Stimulated activated CD8-positive, alpha-beta memory T cell treated with anti-CD3 and anti-CD28 coated beads, Interleukin-4, amount 100 ng/mL, for 48 hours (primary cell): ENCODE results near the gene ADAMTS5.

Experiments
- DNase-seq: peaks from one replicate; pipeline ENCODE4 v3.0.0-alpha.2; 2020

ADAMTS5 gene

DNA sequence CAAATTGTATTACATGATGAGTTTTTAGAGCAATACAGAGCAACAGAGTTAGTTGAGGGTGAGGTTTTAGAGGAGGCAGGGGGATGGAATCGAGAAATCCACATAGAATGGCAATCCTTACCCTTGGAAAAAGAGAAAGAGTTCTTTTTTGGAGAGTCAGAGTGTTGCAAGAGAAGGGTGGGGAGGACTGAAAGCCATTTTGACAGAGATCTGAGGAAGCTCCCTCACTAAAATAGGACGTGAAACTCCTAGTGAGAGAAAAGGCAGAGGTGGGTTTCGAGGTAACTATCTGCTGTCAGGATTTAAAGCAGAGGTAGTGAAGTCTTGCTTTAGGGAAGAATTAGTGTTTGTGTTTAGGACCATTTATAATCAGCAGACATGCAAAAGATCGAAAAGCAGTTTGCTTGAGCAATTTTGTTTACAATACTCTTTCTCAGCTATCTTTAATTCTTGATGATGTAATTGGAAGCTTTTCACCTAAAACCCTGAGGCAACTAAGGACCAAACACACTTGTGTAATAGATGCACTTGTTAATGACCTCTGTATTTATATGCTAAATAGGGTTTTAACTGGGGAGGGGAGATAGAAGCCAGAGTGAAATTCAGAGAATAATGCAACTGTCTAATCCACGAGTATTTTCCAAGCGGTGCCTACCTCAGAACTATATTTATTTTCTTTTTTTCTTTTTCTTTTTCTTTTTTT, 20.0 kb downstream of the ADAMTS5 start:
- DNase-seq: no peak

DNA sequence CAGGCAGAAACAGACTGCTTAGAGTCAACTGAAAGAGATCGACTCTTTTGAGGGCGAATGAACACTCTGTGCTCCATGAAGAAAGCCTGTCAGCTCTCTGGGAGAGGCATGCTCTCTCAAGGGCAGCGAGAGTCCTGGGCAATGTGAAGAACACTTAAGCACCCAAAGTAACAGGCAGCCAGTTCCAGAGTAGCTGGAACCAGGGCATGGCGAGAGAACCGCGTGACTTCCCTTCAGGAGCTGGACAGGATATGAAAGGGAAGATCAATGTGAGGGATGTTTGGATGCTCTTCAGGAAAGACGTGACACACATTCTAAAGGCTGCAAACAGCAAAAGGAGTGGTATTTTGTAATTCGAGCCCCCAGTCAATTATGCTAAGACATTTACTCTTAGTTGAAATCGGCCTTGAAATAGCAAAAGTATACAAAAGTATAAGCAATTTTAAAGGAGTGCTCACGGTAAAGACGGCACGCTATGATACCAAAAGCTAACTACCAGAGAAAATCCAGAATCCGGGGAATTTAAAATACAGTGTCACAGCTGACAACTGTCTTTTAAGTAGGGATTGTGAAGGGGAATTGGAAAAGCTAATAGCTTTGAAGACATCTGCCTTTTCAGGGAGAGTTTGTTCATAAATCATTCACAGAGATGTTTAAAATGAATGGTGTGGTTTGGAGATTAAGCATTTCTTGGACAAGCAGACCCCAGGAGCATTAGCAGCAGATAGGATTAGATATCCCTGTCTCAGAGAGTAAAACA, 20.8 kb downstream of the ADAMTS5 start:
- DNase-seq: no peak

DNA sequence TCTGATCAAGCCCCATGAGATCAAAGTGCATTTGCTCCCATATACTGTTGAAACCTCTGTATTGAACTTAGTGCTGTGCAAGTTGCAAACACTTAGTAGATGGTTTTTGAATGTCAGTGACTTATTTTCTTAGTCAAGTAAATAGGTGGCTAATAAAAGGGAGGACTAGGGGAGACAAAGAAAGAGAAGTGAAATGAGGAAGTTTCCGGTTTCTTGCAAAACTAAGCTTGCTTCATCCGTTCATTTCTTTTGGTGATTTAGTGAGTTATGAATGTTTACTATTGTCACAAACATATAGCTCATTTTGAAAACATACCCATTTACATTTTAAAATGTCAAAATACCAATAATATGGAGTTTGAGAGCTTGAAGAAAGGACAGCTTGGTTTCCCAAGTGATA, 23.0 kb downstream of the ADAMTS5 start:
- DNase-seq: no peak

DNA sequence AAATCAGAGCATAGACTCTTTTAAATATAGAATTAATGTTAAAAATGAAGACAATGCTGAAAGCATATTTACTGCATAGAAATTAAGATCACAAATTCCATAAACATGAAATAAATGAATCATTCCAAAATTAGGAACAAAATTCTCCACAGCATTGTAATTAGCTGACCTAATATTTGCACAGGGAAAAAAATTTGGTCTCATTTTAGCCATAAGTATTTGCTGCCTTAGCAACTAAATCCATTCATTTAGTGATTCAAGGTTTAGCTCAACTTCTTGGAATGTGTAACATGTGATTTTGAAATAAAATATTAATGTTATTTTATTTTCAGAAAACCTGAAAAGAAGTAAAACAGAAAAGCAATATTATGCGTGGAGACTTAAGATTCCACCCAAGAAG, 25.5 kb downstream of the ADAMTS5 start:
- DNase-seq: no peak

DNA sequence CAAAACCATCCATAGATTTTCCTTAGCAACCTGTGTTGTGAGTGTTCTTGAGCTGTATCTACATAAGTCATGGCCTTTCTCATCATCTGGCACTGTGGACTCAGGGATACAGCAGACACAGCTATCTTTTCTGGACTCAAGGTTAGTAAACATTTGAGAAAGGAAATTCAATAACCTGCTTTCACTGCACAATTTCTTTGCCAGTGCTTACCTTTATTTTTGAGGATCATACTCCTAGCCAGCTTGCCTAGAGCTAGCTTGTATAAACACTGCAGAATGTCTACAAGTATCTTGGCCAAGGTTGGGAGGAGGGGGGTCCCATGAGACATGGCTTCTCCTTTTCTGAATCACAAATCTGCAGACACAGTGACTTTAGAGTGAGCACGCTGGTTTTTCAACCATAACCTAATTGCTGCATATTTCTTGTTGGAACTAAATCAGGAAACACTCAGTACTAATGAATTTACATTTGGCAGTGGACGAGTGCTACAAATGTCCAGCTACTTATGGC, 27.2 kb downstream of the ADAMTS5 start:
- no peak for DNase-seq

DNA sequence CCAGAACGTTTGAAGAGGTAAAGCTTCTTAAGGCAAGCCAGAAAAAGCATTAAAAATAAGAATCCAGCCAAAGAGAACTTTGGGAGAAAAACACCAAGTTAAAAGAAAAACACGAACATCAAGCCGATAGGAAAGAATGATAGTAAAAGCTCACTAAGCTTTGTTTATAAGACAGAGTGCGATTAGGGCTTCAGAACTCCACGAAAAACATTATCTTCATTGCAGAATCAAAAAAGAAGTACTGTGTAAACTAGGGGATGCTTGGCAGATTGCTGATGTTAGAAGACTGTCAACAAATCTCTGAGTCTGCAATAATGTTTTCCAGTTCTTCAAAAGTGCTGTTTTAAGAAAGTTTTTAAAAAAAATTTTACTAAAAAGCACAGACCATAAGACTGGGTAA, 30.2 kb downstream of the ADAMTS5 start:
- DNase-seq: no peak

DNA sequence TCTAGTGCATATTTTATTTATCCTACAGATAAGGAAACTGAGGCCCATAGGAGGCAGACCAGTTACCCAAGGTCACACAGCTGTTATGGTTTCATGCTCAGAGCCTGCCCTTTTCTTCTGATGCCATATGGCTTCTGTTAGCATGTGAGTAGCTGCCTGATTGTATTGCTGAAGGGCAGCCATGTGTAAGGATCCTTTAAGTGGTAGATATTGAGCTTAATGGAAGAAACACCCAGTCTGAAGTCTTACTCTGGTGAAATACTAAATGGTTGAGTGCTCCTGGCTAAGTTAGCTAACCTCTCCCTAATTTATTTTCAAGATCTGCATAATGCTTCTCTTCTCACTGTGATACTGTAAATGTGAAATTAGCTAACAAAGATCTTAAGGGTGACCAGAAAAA, 30.9 kb downstream of the ADAMTS5 start:
- DNase-seq: no peak

DNA sequence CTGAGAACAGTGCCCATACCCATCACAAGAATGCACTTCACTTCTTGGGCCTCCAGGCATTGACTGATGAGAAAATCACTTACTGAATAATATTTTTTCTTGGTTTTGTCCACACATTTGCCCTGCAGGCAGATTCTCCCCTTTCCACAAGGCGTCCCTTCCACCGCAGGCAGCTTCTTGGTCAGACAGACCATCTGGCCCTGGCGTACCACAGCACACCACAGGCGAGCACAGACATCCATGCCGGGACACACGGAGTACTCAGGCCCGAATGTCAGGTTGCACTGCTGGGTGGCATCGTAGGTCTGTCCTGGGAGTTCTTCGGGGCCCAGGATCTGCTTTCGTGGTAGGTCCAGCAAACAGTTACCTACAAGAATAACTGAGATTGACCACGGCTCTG, 32.5 kb downstream of the ADAMTS5 start:
- DNase-seq: no peak

DNA sequence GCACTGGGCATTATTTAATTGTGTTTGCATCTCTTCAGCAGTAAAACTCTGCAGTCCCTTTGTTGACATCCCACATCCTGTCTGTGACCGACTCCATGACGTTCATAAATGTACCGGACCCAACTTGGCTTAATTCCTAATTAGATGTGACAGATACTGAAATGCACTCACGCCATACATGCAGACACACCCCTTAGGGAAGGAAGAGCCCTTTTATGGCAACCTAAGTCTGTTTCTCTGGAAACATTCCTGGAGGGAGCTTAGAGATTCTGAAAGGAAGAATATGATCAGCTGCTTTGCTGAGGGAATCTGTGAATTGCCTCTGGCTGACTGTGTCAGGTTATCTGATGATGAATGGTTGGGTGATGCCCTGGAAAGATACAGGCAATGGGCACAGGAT, 33.4 kb downstream of the ADAMTS5 start:
- no peak for DNase-seq

DNA sequence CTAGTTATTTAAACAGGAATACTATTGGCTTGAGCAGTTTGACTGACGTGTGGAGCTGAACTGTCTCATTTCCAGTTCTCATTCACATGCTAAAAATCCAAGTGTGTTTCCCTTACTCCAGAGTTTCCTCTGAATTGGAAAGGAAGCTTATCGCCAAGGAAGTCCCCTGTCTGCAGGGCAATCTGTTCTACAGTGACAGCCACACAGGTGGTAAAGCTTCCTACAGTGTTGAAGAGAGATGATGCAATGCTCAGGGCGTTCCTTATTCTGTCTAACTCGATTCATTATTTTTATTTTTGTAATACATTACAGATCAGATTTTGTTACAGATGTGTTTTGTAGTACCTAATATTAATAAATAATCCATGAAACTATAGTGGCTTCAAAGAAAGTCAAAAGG, 41.3 kb downstream of the ADAMTS5 start:
- DNase-seq: no peak

DNA sequence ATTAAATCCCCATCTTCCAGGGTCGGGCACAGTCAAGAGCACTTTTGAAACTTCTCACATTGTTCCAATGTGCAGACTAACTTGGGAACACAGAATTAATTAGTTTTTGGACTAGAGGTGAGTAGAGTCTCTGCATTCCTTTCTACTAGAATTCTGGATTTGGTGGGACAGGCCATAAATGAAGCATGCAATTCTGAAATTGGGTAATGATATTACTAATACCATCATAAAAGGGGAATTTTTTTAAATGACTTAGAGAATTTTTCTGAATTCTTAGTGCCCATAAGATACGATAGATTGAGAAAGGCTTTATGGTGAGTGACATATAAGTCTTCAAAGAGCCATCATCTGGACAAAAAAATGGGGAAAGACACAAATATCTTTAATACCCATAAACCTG, 41.8 kb downstream of the ADAMTS5 start:
- DNase-seq: no peak

DNA sequence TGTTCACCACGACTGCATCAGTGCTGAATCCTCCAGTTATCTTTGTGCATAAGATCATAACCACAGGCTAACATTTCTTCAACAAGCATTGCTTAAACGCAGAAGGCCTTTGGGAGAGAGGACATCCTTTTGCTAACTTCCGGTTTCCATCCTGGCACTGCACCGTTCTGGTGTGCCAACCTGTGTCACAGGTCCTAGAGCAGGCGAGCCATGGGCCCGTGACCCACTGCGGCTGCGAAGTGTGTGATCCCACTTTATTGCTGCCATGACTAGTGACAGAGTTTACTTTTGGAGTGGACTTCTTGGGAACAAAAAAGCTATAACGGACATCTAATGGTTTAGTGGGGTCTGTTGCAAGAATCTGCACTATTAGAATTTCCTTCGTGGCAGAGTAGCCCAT, 42.9 kb downstream of the ADAMTS5 start:
- DNase-seq: no peak

DNA sequence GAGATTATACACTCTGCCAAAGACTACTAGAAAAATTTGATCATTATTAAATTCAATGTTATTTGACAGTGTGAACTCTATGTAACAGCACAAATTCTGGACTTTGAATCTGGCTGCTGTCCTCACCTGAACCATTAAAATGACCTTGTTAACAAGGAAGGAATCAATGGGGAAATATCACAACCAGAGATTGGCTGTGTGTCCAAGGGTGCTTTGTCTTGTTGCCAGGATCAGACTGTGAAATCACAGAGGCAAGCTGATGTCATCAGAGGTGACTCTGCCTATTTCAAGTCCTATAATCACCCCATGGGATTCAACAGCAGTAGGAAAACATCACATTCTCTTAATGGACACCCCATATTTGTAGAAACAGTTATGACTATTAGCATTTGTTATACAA, 46.8 kb downstream of the ADAMTS5 start:
- DNase-seq: no peak

DNA sequence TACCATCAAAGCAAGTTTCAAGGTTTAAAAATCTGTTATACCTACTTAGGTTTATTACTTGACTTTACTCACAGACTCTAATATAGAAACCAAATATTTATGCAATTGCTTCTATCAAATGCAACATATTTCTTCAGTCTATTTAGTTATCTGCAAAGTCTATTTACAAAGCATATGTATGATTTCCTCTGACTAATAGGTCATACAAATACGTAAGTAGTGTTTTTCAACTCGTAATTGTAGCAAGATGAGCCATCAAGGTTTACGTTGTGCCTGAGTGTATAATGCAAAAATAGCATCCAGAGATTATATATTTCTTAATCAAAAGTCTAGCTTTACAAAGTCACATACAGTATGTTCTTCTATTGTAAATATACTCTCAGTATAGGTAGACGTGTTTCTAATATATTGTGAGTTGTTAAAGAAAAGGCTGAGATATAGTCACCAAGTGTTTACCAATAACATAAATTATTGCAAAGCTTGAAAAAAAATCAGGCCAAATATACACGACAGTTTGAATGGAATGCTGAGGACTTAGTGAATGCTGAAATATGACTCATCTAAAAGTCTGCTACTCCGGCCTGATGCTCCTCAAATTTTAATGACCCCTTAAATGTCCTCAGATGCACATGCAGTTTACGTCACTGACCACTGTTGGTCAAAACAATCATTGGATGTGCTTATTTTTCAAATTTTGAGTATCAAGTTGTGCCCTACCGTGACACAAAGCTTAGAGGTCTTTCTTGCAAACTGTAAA, 48.4 kb downstream of the ADAMTS5 start:
- DNase-seq: no peak

DNA sequence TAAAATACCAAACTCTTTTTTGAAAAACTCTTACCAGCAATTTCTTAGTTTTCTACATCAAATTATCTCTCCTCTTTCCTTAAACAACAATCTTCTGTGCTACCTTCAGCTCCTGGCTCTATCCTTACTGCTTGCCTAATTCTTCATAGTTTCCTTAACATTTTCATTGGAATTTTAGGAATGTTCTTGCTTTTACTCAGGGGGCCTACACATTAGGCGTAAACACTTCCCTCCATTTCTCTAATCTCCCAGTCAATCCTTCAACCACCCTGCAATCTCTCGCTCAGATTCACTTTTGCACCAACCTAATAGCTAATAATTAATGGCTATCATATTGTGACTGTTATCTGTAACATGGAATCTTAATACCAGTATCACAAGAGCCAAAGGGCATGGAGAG, 50.1 kb downstream of the ADAMTS5 start:
- DNase-seq: no peak

DNA sequence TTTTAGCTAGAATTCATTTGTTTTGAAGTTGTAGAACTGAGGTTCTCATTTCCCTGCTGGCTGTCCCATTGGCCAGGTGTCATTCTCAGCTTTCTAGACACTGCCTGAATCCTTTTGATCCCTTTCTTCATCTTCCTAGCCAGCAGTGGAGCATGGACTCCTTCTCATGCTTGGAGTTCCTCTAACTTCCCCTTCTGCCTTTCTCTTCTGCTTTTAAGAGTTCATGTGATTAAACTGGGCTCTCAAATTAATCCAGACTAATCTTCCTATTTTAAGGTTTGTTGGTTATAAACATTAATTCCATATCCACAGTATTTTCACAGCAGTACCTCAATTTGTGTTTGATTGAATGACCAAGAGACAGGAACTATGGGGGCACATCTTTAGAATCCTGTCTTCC, 52.3 kb downstream of the ADAMTS5 start:
- DNase-seq: no peak

DNA sequence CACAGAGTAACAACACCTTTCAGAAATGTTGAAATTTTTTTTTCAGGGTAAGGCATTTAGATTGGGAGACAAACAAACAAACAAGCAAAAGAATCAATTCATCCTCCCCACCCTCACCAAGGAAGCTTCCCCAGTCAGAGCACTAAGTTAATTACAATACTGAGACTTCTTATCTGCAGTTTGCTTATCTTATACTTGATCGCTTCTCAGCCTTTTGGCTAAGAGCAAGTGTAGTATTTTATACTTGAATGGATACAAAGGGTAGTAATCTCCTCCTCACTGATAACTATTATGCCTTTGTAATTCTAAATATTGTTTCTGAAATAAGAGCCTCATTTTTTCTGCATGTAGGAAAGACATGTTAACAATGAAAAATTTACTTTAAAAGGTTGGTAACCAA, 54.4 kb downstream of the ADAMTS5 start:
- DNase-seq: no peak

DNA sequence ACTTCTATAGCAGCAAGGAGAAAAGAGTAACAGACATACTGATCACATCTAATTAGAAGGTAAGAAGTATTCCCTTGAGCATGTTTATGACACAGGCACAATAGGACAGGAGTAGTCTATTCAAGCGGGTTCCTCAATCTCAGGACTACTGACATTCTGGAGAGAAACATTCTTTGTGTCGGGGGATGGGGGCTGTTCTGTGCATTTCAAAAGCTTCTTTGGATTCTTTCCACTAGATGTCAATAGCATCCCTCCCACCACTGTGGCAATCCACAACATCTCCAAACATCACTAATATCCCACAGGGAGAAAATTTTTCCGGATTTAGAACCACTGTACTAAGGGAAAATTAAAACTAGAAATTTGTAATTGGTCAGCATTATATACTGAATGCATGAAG, 56.9 kb downstream of the ADAMTS5 start:
- no peak for DNase-seq

DNA sequence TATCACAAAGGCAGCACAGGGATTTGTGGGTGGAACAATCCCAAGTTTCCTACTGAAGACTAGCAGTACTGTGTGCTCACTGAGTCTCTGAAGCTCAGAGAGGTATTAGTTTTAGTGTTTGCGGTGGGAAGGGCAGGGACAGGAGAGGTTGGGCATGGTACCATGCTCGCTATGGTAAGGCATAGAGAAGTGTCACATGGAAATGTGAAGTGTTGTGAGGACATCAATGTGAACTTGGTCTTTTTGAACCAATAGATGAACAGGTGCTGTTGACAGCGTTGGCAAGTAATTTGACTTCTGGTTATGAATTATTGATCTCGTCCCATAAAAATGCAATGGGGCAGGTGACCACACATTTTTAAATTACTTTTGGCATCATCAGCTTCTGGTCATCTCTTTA, 65.9 kb downstream of the ADAMTS5 start:
- no peak for DNase-seq

DNA sequence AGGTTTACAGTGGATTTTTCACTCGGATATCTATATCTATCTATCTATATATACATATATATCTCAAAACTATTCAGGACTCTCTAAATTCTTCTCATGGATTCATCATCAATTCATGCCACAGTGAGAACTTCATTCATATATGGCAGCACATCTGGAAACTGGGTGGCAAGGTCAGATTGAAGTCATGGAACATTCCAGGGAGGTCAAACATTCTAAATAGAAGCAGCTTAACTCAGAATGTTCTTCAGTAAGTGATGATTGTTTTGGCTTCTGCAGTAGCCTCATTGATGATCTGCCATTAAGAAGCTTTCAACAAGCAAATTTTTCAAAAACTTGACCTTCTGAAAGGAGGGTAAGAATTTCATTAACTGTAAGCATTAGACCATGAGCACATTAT, 74.7 kb downstream of the ADAMTS5 start:
- no peak for DNase-seq

DNA sequence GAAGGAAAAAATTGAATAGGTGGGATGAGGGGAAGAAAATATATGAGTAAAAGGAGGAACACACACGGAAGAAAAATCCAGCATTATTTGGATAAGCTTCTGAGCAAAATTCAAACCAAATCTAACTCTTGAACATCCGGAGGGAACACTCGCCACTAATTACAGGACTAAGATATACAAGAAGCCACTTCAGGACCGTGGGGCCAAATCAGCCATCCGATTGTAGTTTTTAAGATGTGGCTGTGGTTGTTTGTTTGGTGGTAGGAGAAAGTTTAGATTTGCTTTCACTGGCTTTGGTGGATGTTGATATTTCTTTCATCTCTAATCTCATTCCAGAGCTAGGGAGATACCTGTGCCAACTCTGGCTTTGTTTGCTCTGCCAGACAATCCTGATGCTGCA, 78.0 kb downstream of the ADAMTS5 start:
- DNase-seq: no peak

DNA sequence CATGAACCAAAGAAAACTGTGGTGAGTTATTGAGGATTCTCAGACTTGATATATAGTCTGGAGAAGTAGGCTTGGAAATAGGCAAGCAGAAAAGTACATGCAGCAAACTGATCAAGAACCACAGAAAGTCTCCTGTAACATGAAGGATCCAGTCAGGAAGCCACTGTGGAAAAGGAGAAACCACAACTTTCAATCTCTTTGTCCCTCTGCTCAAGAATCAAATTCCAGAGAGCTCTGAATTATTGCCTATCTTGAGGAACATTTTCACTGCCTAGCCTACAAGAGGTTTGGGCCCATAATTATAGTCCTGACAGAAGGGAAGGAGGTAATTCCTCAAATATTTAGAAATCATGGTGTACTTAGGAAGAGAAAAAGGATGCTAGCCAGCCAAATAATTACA, 78.6 kb downstream of the ADAMTS5 start:
- DNase-seq: no peak

DNA sequence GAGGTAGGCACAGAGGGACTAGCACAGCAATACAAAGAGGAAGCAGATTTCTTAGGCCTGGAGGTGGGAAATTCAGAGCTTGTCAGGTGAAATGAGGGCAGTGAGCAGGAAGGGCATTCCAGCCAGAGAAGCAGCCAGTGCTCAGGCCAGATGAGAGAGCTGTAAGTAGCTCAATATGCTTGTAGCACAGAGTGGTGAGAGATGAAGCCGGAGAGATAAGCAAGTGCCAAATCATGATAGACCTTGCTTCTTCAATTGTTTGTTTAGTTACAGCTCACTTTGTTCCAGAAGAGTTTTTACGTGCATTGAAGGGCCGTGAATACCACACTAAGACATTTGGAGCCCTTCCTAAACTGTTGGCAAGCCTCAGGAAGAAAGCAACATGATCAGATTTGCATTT, 79.6 kb downstream of the ADAMTS5 start:
- DNase-seq: no peak

DNA sequence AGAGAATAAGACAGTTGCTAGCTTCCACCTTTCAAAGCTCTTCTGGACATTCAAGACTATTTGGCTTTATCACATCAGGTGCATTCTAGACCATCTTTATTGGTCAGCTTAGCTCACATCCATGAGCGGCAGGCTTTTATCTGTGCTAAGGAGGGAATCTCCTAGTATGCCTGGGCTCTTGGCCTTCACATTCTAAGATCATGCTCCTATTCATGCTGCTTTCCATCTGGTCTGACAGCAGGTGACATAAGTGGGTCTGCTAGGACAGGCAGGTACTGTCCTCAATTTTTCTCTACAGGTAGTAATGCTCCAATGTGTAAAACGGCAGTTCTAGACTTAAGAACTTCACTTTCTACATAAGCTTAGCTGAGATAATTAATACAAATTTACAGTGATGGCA, 82.5 kb downstream of the ADAMTS5 start:
- no peak for DNase-seq
